CD4-positive, alpha-beta T cell treated with Interleukin-4 for 1 hour (primary cell): Measurements from ENCODE around the gene ITPRIPL2.

Experiments
- DNase-seq, 2 donors: peaks; one replicate each; pipeline ENCODE4 v3.0.0-alpha.2; 2020 to 2022

ITPRIPL2 gene

GRCh38 chr16:19123535-19124178, 9.9 kb downstream of the ITPRIPL2 start:
- DNase-seq: no peak

GRCh38 chr16:19126300-19126699, 12.5 kb downstream of the ITPRIPL2 start:
- no peak for DNase-seq

- DNase-seq: no peak
Measured at GRCh38 chr16:19127205-19127604, 13.4 kb downstream of the ITPRIPL2 start.

GRCh38 chr16:19127674-19128131, 13.9 kb downstream of the ITPRIPL2 start:
- DNase-seq: no peak

GRCh38 chr16:19128454-19129200, 14.9 kb downstream of the ITPRIPL2 start:
- DNase-seq: no peak

GRCh38 chr16:19130385-19130784, 16.6 kb downstream of the ITPRIPL2 start:
- DNase-seq: no peak

GRCh38 chr16:19130852-19131824, 17.4 kb downstream of the ITPRIPL2 start:
- DNase-seq: no peak

GRCh38 chr16:19131825-19132218, 18.1 kb downstream of the ITPRIPL2 start:
- no peak for DNase-seq

GRCh38 chr16:19132255-19132654, 18.5 kb downstream of the ITPRIPL2 start:
- DNase-seq: no peak

- DNase-seq: no peak
Measured at GRCh38 chr16:19132898-19133297, 19.1 kb downstream of the ITPRIPL2 start.

GRCh38 chr16:19133600-19133999, 19.8 kb downstream of the ITPRIPL2 start:
- no peak for DNase-seq

- DNase-seq: no peak
Measured at GRCh38 chr16:19135201-19135842, 21.6 kb downstream of the ITPRIPL2 start.

GRCh38 chr16:19135896-19136438, 22.2 kb downstream of the ITPRIPL2 start:
- no peak for DNase-seq

- DNase-seq: peak in 1 of 2 donors; percentile 21
Measured at GRCh38 chr16:19136549-19137196, 22.9 kb downstream of the ITPRIPL2 start.

- DNase-seq: no peak
Measured at GRCh38 chr16:19137201-19138128, 23.7 kb downstream of the ITPRIPL2 start.

GRCh38 chr16:19138601-19139000, 24.8 kb downstream of the ITPRIPL2 start:
- DNase-seq: no peak

- DNase-seq: no peak
Measured at GRCh38 chr16:19139436-19140091, 25.8 kb downstream of the ITPRIPL2 start.

GRCh38 chr16:19140396-19140795, 26.6 kb downstream of the ITPRIPL2 start:
- no peak for DNase-seq

- DNase-seq: no peak
Measured at GRCh38 chr16:19142939-19143598, 29.3 kb downstream of the ITPRIPL2 start.

GRCh38 chr16:19143599-19143956, 29.8 kb downstream of the ITPRIPL2 start:
- DNase-seq: no peak
